HepG2 (cell line): ENCODE data around the gene PODN. TPM values are rescaled to one million over a fixed set of nuclear protein-coding genes. Genes with fewer than 3 reads are reported as not detected.

ENCODE experiments used
- ARID3A ChIP-seq: IDR thresholded peaks from 2 replicates; pipeline ENCODE4 v1.6.1; 2012; ENCODE audit warnings: low read depth, low read length, improper control_type of control experiment
- FOXK2 ChIP-seq: fragments of 450-650 bp; IDR thresholded peaks from 2 replicates; pipeline ENCODE4 v1.6.1; 2016
- NFE2L2 ChIP-seq: fragments of 150-350 bp; IDR thresholded peaks from 2 replicates; pipeline ENCODE4 v1.6.1; 2014; ENCODE audit warnings: low read length
- NR0B2 ChIP-seq: sonication (generic); formaldehyde crosslinking; IDR thresholded peaks from 2 replicates; pipeline ENCODE4 v1.4.0; 2020; ENCODE audit warnings: mild to moderate bottlenecking, missing genetic modification reagents
- PHF20 ChIP-seq: sonication (generic); formaldehyde crosslinking; IDR thresholded peaks from 2 replicates; pipeline ENCODE4 v1.5.0; 2020; ENCODE audit warnings: mild to moderate bottlenecking, missing genetic modification reagents
- PRDM10 ChIP-seq: sonication (generic); formaldehyde crosslinking; IDR thresholded peaks from 2 replicates; pipeline ENCODE4 v1.4.0; 2020; ENCODE audit warnings: low read depth, missing genetic modification reagents
- REL ChIP-seq: sonication (generic); formaldehyde crosslinking; conservative IDR thresholded peaks from 2 replicates; pipeline ENCODE4 v1.8.0; 2022; ENCODE audit warnings: mild to moderate bottlenecking, missing genetic modification reagents, moderate library complexity
- TFAP4 ChIP-seq: sonication (generic); IDR thresholded peaks from 2 replicates; pipeline ENCODE4 v1.6.1; 2016; ENCODE audit warnings: low read depth, borderline replicate concordance
- TRIM24 ChIP-seq: sonication (generic); formaldehyde crosslinking; IDR thresholded peaks from 2 replicates; pipeline ENCODE4 v1.8.0; 2022; ENCODE audit warnings: mild to moderate bottlenecking, missing genetic modification reagents
- ZBTB10 ChIP-seq: sonication (generic); formaldehyde crosslinking; IDR thresholded peaks from 2 replicates; pipeline ENCODE4 v1.4.0; 2020; ENCODE audit warnings: missing genetic modification reagents, borderline replicate concordance
- ZKSCAN1 ChIP-seq: fragments of 150-350 bp; IDR thresholded peaks from 2 replicates; pipeline ENCODE4 v1.6.1; 2014; ENCODE audit warnings: low read length
- ZNF24 ChIP-seq: fragments of 450-650 bp; IDR thresholded peaks from 2 replicates; pipeline ENCODE4 v1.6.1; 2017; ENCODE audit warnings: antibody characterized with exemption, mild to moderate bottlenecking
- ZNF280D ChIP-seq: sonication (generic); formaldehyde crosslinking; IDR thresholded peaks from 2 replicates; pipeline ENCODE4 v1.5.1; 2020; ENCODE audit warnings: mild to moderate bottlenecking, missing genetic modification reagents
- ZNF547 ChIP-seq: sonication (generic); formaldehyde crosslinking; IDR thresholded peaks from 2 replicates; pipeline ENCODE4 v1.5.1; 2020; ENCODE audit warnings: mild to moderate bottlenecking, missing genetic modification reagents
- ZNF563 ChIP-seq: sonication (generic); formaldehyde crosslinking; IDR thresholded peaks from 2 replicates; pipeline ENCODE4 v1.8.0; 2022; ENCODE audit warnings: mild to moderate bottlenecking, moderate library complexity, missing genetic modification reagents
- ZNF577 ChIP-seq: sonication (generic); formaldehyde crosslinking; IDR thresholded peaks from 2 replicates; pipeline ENCODE4 v1.4.0; 2020; ENCODE audit warnings: mild to moderate bottlenecking, low read depth, missing genetic modification reagents, borderline replicate concordance
- polyA plus RNA-seq, 8 experiments: library from polyadenylated mRNA; depleted of rRNA in 3 of 8; stranded (reverse) in 7 of 8; unstranded in 1 of 8; fragments of >200 nt; fragmentation: Illumina TruSeq in 4 of 8; extraction: Trizol in 4 of 8; gene quantifications; 2 replicates each; pipeline versions ENCODE4 v1.2.1 to v1.2.3, GENCODE V29; 2011 to 2016; ENCODE audit warnings: low read depth in 4 of 8, missing spikeins in 1 of 8, mixed read lengths in 1 of 8; ENCODE audit not compliant: insufficient read depth in 1 of 8
- total RNA-seq, 5 experiments: library from RNA; depleted of rRNA; stranded (reverse); fragments of >200 nt; fragmentation: Illumina TruSeq; extraction: Trizol; gene quantifications; 2 replicates each; pipeline ENCODE4 v1.2.3, GENCODE V29; 2016; ENCODE audit warnings: low read depth in 1 of 5

Gene PODN
- total and polyA plus RNA-seq, 2 of the 13 experiments (the other 11 are each of a cell fraction or from before 2014, with no cell fraction given), result 0.13 TPM; not detected in 1

- TF ChIP-seq ZNF280D (CRISPR knock-in tag), result peak; percentile 97
- TF ChIP-seq PRDM10, result no peak
- no peak for TF ChIP-seq ZNF563 (CRISPR knock-in tag)
- TF ChIP-seq ZNF24, result peak; percentile 75
- 0 out of 2 replicates have a peak, but pooled peaks have one; percentile 26 for TF ChIP-seq ZKSCAN1
- TF ChIP-seq ARID3A, result peak; percentile 61; the same call in 1 of the 2 replicates
- TF ChIP-seq NR0B2 (CRISPR knock-in tag), result no peak
- no peak for TF ChIP-seq FOXK2
- peak; percentile 80; the same call in 1 of the 2 replicates for TF ChIP-seq ZBTB10 (CRISPR knock-in tag)
- TF ChIP-seq ZNF577, result no peak
- TF ChIP-seq PHF20 (CRISPR knock-in tag), result no peak; the same call in 1 of the 2 replicates
- TF ChIP-seq ZNF547, result no peak
- TF ChIP-seq REL (CRISPR knock-in tag), result no peak
- peak; percentile 46 for TF ChIP-seq NFE2L2
- peak; percentile 72; the same call in 1 of the 2 replicates for TF ChIP-seq TRIM24 (CRISPR knock-in tag)
- TF ChIP-seq TFAP4, result peak; percentile 82
Observed at GRCh38 chr1:53112271-53112774, 50.3 kb downstream of the PODN start (continued).
